ENCODE measurements around the gene SMAD7. TPM values are rescaled to one million over a fixed set of nuclear protein-coding genes. Genes with fewer than 3 reads are reported as not detected.

The SMAD7 gene
- total RNA-seq, 2 experiments from 2014 or later, result 13.6 to 14.4 TPM

GRCh38 chr18:48930926-48931325, 19.8 kb downstream of the SMAD7 start:
- intact Hi-C loops (cut with micrococcal nuclease), result loop anchor here (5.0 to 10.0 kb wide), 3 partner anchors 236 to 1354 kb away; partner anchors contain the start of genes CXXC1 and MBD1
- Mint-ChIP-seq H3K27ac (peak overlapping the region; percentile 98), H3K9me3 (no peaks in the 10 kb centered on the region), H3K4me1 (ENCODE audit: low read depth) (peaks cover 93% of the 10 kb centered on the region), H3K36me3 (no peaks in the 10 kb centered on the region), H3K27me3 (no peaks in the 10 kb centered on the region), H3K4me3 (no peak overlapping the region)
- CTCF ChIA-PET, result interaction anchor here (1.9 kb wide), 1 partner anchor 16 kb away, joined by 6 read pairs; no protein-coding TSS in a partner anchor
- POLR2A ChIA-PET, result interaction anchor here (1.5 kb wide), 1 partner anchor 21 kb away, joined by 3 read pairs; no protein-coding TSS in a partner anchor
- no peak for DNase-seq

- Mint-ChIP-seq H3K9me3 (no peaks in the 10 kb centered on the region), H3K36me3 (no peaks in the 10 kb centered on the region), H3K27me3 (no peaks in the 10 kb centered on the region), H3K27ac (peak overlapping the region; percentile 87), H3K4me1 (ENCODE audit: low read depth) (peaks cover 91% of the 10 kb centered on the region), H3K4me3 (no peak overlapping the region)
- DNase-seq, result no peak
- ChIA-PET CTCF (no interaction called here), POLR2A (interaction anchor here (0.6 to 1.5 kb wide), 2 partner anchors 22 to 1970 kb away, joined by 3 read pairs; no protein-coding TSS in a partner anchor)
- intact Hi-C loops (cut with micrococcal nuclease), result loop anchor here (5.0 to 10.0 kb wide), 3 partner anchors 237 to 1355 kb away; partner anchors contain the start of genes CXXC1 and MBD1
Measured at GRCh38 chr18:48929941-48930713, 20.6 kb downstream of the SMAD7 start.

GRCh38 chr18:48929212-48929612, 21.6 kb downstream of the SMAD7 start:
- no peak for DNase-seq
- ChIA-PET CTCF (no interaction called here), POLR2A (interaction anchor here (0.6 to 1.2 kb wide), 5 partner anchors 22 to 1969 kb away, joined by 3 read pairs; no protein-coding TSS in a partner anchor)
- Mint-ChIP-seq H3K4me1 (ENCODE audit: low read depth) (peaks cover 92% of the 10 kb centered on the region), H3K27me3 (no peaks in the 10 kb centered on the region), H3K27ac (peak overlapping the region; percentile 87), H3K4me3 (peak overlapping the region; percentile 62), H3K36me3 (no peaks in the 10 kb centered on the region), H3K9me3 (no peaks in the 10 kb centered on the region)
- intact Hi-C loops (cut with micrococcal nuclease), result no loop called here

- H3K9me3 Mint-ChIP-seq, result no peaks in the 10 kb centered on the region
- H3K4me3 Mint-ChIP-seq, result peak overlapping the region; percentile 62
- no peaks in the 10 kb centered on the region for H3K36me3 Mint-ChIP-seq
- DNase-seq, result peak; percentile 88
- peaks cover 92% of the 10 kb centered on the region for H3K4me1 Mint-ChIP-seq (ENCODE audit: low read depth)
- intact Hi-C loops (cut with micrococcal nuclease), result no loop called here
- POLR2A ChIA-PET, result interaction anchor here (0.8 to 1.2 kb wide), 4 partner anchors 23 to 93 kb away, joined by 3 read pairs; no protein-coding TSS in a partner anchor
- H3K27me3 Mint-ChIP-seq, result no peaks in the 10 kb centered on the region
- CTCF ChIA-PET, result interaction anchor here (0.6 kb wide), 1 partner anchor 79 kb away, joined by 3 read pairs; no protein-coding TSS in a partner anchor
- H3K27ac Mint-ChIP-seq, result peak overlapping the region; percentile 87
Measured at GRCh38 chr18:48928787-48929186, 22.0 kb downstream of the SMAD7 start.

GRCh38 chr18:48927286-48928080, 23.3 kb downstream of the SMAD7 start:
- POLR2A ChIA-PET, result no interaction called here
- H3K4me3 Mint-ChIP-seq, result no peak overlapping the region
- intact Hi-C loops (cut with micrococcal nuclease), result no loop called here

GRCh38 chr18:48926420-48926857, 24.3 kb downstream of the SMAD7 start:
- ChIA-PET CTCF (interaction anchor here (1.4 kb wide), 1 partner anchor 150 kb away, joined by 3 read pairs; no protein-coding TSS in a partner anchor), POLR2A (no interaction called here)
- no peak overlapping the region for H3K27ac Mint-ChIP-seq
- no peak overlapping the region for H3K4me3 Mint-ChIP-seq
- DNase-seq, result no peak
- no peaks in the 10 kb centered on the region for H3K27me3 Mint-ChIP-seq
- H3K4me1 Mint-ChIP-seq (ENCODE audit: low read depth), result peaks cover 83% of the 10 kb centered on the region
- H3K9me3 Mint-ChIP-seq, result no peaks in the 10 kb centered on the region
- intact Hi-C loops (cut with micrococcal nuclease), result no loop called here
- H3K36me3 Mint-ChIP-seq, result peaks cover 5% of the 10 kb centered on the region

More at GRCh38 chr18:48927286-48928080, 23.3 kb downstream of the SMAD7 start:
- Mint-ChIP-seq H3K27ac (no peak overlapping the region), H3K27me3 (no peaks in the 10 kb centered on the region), H3K4me1 (ENCODE audit: low read depth) (peaks cover 91% of the 10 kb centered on the region), H3K36me3 (peaks cover 2% of the 10 kb centered on the region), H3K9me3 (no peaks in the 10 kb centered on the region)
- DNase-seq, result no peak
- CTCF ChIA-PET, result interaction anchor here (0.7 to 1.0 kb wide), 2 partner anchors 14 to 151 kb away, joined by 3 read pairs; no protein-coding TSS in a partner anchor

GRCh38 chr18:48925491-48925780, 25.3 kb downstream of the SMAD7 start:
- Mint-ChIP-seq H3K27me3 (no peaks in the 10 kb centered on the region), H3K4me1 (ENCODE audit: low read depth) (peaks cover 73% of the 10 kb centered on the region), H3K9me3 (no peaks in the 10 kb centered on the region), H3K27ac (peak overlapping the region; percentile 78), H3K36me3 (peaks cover 13% of the 10 kb centered on the region), H3K4me3 (no peak overlapping the region)
- intact Hi-C loops (cut with micrococcal nuclease), result no loop called here
- POLR2A ChIA-PET, result interaction anchor here (0.6 to 1.3 kb wide), 3 partner anchors 30 to 131 kb away, joined by 3 to 4 read pairs (median 4); no protein-coding TSS in a partner anchor
- DNase-seq, result no peak
- CTCF ChIA-PET, result interaction anchor here (1.1 to 1.9 kb wide), 4 partner anchors 9 to 249 kb away, joined by 3 to 4 read pairs (median 4); no protein-coding TSS in a partner anchor

- peak overlapping the region; percentile 78 for H3K27ac Mint-ChIP-seq
- peak overlapping the region; percentile 17 for H3K4me3 Mint-ChIP-seq
- peaks cover 67% of the 10 kb centered on the region for H3K4me1 Mint-ChIP-seq (ENCODE audit: low read depth)
- intact Hi-C loops (cut with micrococcal nuclease), result no loop called here
- H3K9me3 Mint-ChIP-seq, result no peaks in the 10 kb centered on the region
- no peaks in the 10 kb centered on the region for H3K27me3 Mint-ChIP-seq
- peaks cover 13% of the 10 kb centered on the region for H3K36me3 Mint-ChIP-seq
- ChIA-PET POLR2A (interaction anchor here (0.6 to 1.3 kb wide), 3 partner anchors 30 to 131 kb away, joined by 3 to 4 read pairs (median 4); no protein-coding TSS in a partner anchor), CTCF (interaction anchor here (1.1 to 1.9 kb wide), 3 partner anchors 9 to 248 kb away, joined by 3 to 4 read pairs (median 4); no protein-coding TSS in a partner anchor)
- DNase-seq, result peak; percentile 56
Measured at GRCh38 chr18:48924630-48925490, 25.9 kb downstream of the SMAD7 start.

- intact Hi-C loops (cut with micrococcal nuclease), result loop anchor here (1.0 kb wide), 1 partner anchor 8 kb away; no protein-coding TSS in a partner anchor
- no peak for DNase-seq
- H3K27me3 Mint-ChIP-seq, result no peaks in the 10 kb centered on the region
- H3K9me3 Mint-ChIP-seq, result no peaks in the 10 kb centered on the region
- peak overlapping the region; percentile 78 for H3K27ac Mint-ChIP-seq
- ChIA-PET POLR2A (interaction anchor here (1.3 kb wide), 1 partner anchor 55 kb away, joined by 4 read pairs; no protein-coding TSS in a partner anchor), CTCF (interaction anchor here (1.1 to 1.9 kb wide), 2 partner anchors 11 to 247 kb away, joined by 4 read pairs; no protein-coding TSS in a partner anchor)
- H3K4me1 Mint-ChIP-seq (ENCODE audit: low read depth), result peaks cover 58% of the 10 kb centered on the region
- H3K4me3 Mint-ChIP-seq, result peak overlapping the region; percentile 17
- peaks cover 15% of the 10 kb centered on the region for H3K36me3 Mint-ChIP-seq
Measured at GRCh38 chr18:48923746-48924629, 26.8 kb downstream of the SMAD7 start.

All from activated CD4-positive, alpha-beta memory T cell treated with anti-CD3 and anti-CD28 coated beads for 36 hours (primary cell).